Dorsolateral prefrontal cortex (tissue), 118 donors: Measurements from ENCODE around the gene OR51F1. TPM values are rescaled to one million over a fixed set of nuclear protein-coding genes. Genes with fewer than 3 reads are reported as not detected.

ENCODE experiments used
- total RNA-seq, 120 experiments: library from RNA; stranded (reverse); gene quantifications; one replicate each; pipeline versions ENCODE4 v1.2.3 to v1.2.4, GENCODE V29; 2022

OR51F1 gene
- total RNA-seq, 120 experiments from 2014 or later, result not detected

Other genes starting within 250 kb of the OR51F1 start
- not detected for gene OR52M1, start 224.7 kb downstream of the OR51F1 start, total RNA-seq
- gene OR52I2, start 188.2 kb downstream of the OR51F1 start, total RNA-seq, result not detected
- gene OR52I1, start 175.9 kb downstream of the OR51F1 start, total RNA-seq, result under 1 TPM in 11 of 120 experiments, not detected in 109; 0.16 to 0.43 (median 0.21) TPM
- 10 to 100 TPM; 10.8 to 22.9 (median 16.2) TPM for gene TRIM68, start 161.7 kb downstream of the OR51F1 start, total RNA-seq
- not detected for gene OR51D1, start 132.5 kb downstream of the OR51F1 start, total RNA-seq
- gene OR51E1, start 126.0 kb downstream of the OR51F1 start, total RNA-seq, result 1 to 10 TPM in 1 of 120 experiments, under 1 TPM in 32, not detected in 87; 0.12 to 1.1 (median 0.20) TPM
- 1 to 10 TPM in 6 of 120 experiments, under 1 TPM in 48, not detected in 66; 0.14 to 1.5 (median 0.33) TPM for gene OR51E2, start 72.1 kb downstream of the OR51F1 start, total RNA-seq
- gene MMP26, start 65.2 kb downstream of the OR51F1 start, total RNA-seq, result not detected
- not detected for gene OR52R1, start 34.4 kb upstream of the OR51F1 start, total RNA-seq
- gene OR51F2, start 51.4 kb upstream of the OR51F1 start, total RNA-seq, result not detected
- not detected for gene OR51S1, start 79.3 kb upstream of the OR51F1 start, total RNA-seq
- gene OR51T1, start 112.0 kb upstream of the OR51F1 start, total RNA-seq, result under 1 TPM in 1 of 120 experiments, not detected in 119; 0.60 TPM
- not detected for gene OR51A7, start 133.8 kb upstream of the OR51F1 start, total RNA-seq
- not detected for gene OR51G2, start 149.4 kb upstream of the OR51F1 start, total RNA-seq
- gene OR51G1, start 154.4 kb upstream of the OR51F1 start, total RNA-seq, result not detected
- gene OR51A4, start 177.7 kb upstream of the OR51F1 start, total RNA-seq, result not detected
- gene OR51A2, start 185.8 kb upstream of the OR51F1 start, total RNA-seq, result not detected
- under 1 TPM in 1 of 120 experiments, not detected in 119; 0.08 TPM for gene OR51L1, start 224.9 kb upstream of the OR51F1 start, total RNA-seq